NCI-H345 (cell line): Measurements from ENCODE around the gene JMJD7.

Experiments used
- DNase-seq: peaks from one replicate; lab custom pipeline; 2025; lab: John Stamatoyannopoulos, UW

Gene JMJD7

DNA sequence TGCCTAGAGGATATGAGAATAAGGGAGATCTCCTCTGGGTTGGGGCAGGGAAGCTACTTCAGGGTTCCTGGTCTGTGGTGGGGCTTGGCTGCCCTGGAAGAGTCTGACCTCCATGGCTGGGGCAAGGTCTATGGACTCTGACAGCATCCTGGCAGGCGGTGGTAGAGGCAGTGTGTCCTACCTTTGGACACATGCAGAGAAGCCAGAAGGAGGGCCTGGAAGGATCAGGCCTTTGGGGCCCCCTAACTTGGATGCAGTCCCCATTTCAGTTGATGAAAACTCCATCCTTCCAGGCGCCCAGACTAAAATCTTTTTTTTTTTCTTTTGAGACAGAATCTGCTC, 55.6 kb downstream of the JMJD7 start:
- no peak for DNase-seq

DNA sequence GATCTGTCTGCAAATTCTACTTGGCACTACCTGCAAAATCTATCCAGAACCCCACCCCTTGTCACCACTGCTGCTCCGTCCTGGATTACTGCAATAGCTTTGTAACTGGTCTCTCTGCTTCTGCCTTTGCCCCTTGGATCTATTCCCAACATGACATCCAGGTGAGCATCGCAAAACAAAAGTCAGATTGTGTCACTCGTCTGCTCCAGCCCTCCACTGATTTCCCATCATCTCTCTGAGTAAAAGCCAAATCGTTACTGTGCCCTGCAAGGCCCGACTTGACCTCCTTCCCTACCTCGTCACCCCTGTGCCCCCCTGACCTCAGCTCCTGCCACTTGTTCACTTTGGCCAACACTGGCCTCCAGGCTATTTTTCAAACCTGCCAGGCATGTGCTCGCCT, 56.6 kb downstream of the JMJD7 start:
- DNase-seq, result no peak

DNA sequence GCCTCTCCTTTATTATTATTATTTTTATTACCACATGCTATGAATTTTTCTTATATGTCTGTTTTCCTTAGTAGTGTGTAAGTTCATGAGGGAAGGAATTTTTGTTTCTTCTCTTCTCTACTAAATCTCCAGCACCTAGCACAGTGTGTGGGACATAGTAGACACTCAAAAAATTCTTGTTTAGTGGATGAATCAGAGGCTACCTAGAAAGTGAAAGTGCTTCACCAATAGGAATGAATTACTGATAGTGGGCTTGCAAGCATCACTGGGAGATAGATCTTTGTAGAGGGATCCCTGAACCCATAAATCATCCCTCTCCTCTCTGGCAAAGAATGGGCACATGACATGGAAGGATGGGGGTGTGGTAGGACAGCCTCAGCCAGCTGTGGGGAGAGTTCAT, 57.4 kb downstream of the JMJD7 start:
- DNase-seq, result no peak

DNA sequence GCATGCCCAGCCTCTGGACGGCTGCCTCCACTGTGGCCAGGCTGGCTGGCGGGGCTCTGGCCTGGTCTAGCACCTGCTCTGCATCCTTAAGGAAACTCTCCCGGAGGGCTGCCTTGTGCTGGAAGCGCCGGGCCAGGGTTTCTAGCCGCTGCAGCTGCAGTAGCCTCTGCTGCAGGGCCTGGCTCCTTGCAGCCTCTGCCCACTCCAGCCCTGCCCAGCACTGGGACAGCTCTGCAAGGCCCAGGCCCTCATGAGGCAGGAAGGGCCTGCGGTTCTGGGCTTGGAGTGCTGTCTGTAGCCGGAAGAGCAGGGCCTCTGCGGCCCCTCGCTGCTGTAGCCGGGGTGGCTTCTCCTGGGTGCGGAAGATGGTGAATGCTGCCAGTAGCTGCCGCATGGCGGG, 57.9 kb downstream of the JMJD7 start:
- no peak for DNase-seq

DNA sequence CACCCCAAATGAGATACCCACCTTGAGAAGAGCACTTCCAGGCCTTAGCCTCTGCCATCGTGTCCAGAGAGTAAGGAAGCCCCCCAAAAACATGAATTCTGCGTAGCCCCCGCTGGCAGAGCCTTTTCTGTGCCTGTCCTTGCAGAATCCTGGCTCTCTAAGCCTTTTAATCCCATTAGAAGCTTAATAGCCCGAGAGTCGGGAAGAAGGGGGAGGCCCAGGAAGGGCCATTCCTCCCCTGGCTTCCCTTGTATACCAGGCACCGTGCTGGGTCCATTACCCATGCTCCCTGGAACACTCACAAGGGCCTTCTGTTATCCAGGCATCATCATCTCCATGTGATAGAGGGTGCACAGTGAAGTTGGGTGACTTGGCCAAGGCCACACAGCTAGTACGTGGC, 58.8 kb downstream of the JMJD7 start:
- no peak for DNase-seq

DNA sequence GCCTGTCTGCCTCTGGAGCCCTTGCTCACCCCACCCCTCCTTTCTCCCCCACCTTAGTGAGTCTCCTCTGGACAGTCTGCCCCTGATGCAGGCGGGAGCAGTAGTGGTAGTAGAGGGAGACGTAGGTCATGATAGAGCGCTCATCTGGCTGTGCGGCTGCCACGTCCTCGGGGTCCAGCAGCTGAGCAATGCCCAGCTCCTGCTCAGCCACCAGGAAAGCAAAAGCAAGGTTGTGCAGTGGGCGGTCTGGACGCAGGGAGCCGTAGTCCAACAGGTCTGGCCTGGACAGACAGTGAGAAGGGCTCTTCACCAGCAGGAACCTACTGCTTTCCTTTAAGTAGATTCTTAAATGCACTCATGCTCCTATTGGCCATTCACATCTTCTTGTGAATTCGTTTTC, 59.3 kb downstream of the JMJD7 start:
- no peak for DNase-seq
